GM23338 (cell line): ENCODE data around the gene PML. TPM values are rescaled to one million over a fixed set of nuclear protein-coding genes. Genes with fewer than 3 reads are reported as not detected.

Experiments
- ATAC-seq: fragments of 200-7000 bp; cut with Tn5 transposase; 3 replicates; pipeline ENCODE4 v1.9.1; 2020
- DNase-seq: peaks from one replicate; pipeline ENCODE4 v3.0.0-alpha.2; 2015; ENCODE audit warnings: low spot score
- H2AFZ ChIP-seq: fragments of 200-600 bp; sonication (generic); 2 replicates; pipeline ENCODE4 v1.8.0; 2016; ENCODE audit warnings: antibody characterized with exemption, mild to moderate bottlenecking, moderate library complexity
- H3F3A ChIP-seq: fragments of 200-600 bp; sonication (generic); replicated peaks from 2 replicates; pipeline ENCODE4 v1.8.0; 2017; ENCODE audit warnings: antibody characterized with exemption, mixed run types, low read depth
- H3K27ac ChIP-seq: fragments of 200-600 bp; sonication (generic); 2 replicates; pipeline ENCODE4 v1.6.1; 2016; ENCODE audit warnings: low read depth
- H3K27me3 ChIP-seq: fragments of 200-600 bp; sonication (generic); 2 replicates; pipeline ENCODE4 v1.8.0; 2016; ENCODE audit warnings: mild to moderate bottlenecking, mixed run types, moderate library complexity; ENCODE audit not compliant: insufficient read depth
- H3K36me3 ChIP-seq: fragments of 200-600 bp; sonication (generic); 2 replicates; pipeline ENCODE4 v1.8.0; 2016; ENCODE audit warnings: mild to moderate bottlenecking; ENCODE audit not compliant: insufficient read depth
- H3K4me1 ChIP-seq: fragments of 200-600 bp; sonication (generic); 2 replicates; pipeline ENCODE4 v1.8.0; 2016; ENCODE audit warnings: mild to moderate bottlenecking, moderate library complexity; ENCODE audit not compliant: insufficient read depth
- H3K4me2 ChIP-seq: fragments of 200-600 bp; sonication (generic); 2 replicates; pipeline ENCODE4 v1.7.1; 2017; ENCODE audit warnings: mixed run types
- H3K4me3 ChIP-seq: fragments of 200-600 bp; sonication (generic); 2 replicates; pipeline ENCODE4 v1.6.1; 2016; ENCODE audit warnings: mixed run types
- H3K79me2 ChIP-seq: fragments of 200-600 bp; sonication (generic); replicated peaks from 2 replicates; pipeline ENCODE4 v1.8.0; 2017; ENCODE audit warnings: mild to moderate bottlenecking; ENCODE audit not compliant: insufficient read depth
- H3K9me2 ChIP-seq: fragments of 200-600 bp; sonication (generic); 2 replicates; pipeline ENCODE4 v1.8.0; 2017; ENCODE audit not compliant: insufficient read depth
- H4K20me1 ChIP-seq: fragments of 200-600 bp; sonication (generic); replicated peaks from 2 replicates; pipeline ENCODE4 v1.8.0; 2017; ENCODE audit warnings: mild to moderate bottlenecking; ENCODE audit not compliant: insufficient read depth
- H3K27ac Mint-ChIP-seq: 2 replicates; pipeline ENCODE4 v1.8.0; 2020; ENCODE audit warnings: inconsistent platforms, mild to moderate bottlenecking, moderate library complexity, mixed read lengths
- H3K27me3 Mint-ChIP-seq: 3 replicates; pipeline ENCODE4 v1.8.0; 2022; ENCODE audit warnings: low read depth, mild to moderate bottlenecking, moderate library complexity, mixed read lengths, inconsistent platforms; ENCODE audit not compliant: insufficient read depth, poor library complexity
- H3K36me3 Mint-ChIP-seq: 3 replicates; pipeline ENCODE4 v1.8.0; 2021; ENCODE audit warnings: low read depth, mild to moderate bottlenecking, inconsistent platforms, moderate library complexity, mixed read lengths
- H3K4me1 Mint-ChIP-seq: 3 replicates; pipeline ENCODE4 v1.8.0; 2020; ENCODE audit warnings: mild to moderate bottlenecking, inconsistent platforms, mixed read lengths
- H3K4me3 Mint-ChIP-seq: 3 replicates; pipeline ENCODE4 v1.8.0; 2021; ENCODE audit warnings: moderate library complexity, mild to moderate bottlenecking, inconsistent platforms, mixed read lengths
- H3K9me3 Mint-ChIP-seq: 3 replicates; pipeline ENCODE4 v1.8.0; 2020; ENCODE audit warnings: moderate library complexity, mild to moderate bottlenecking, inconsistent platforms, mixed read lengths
- CREB1 ChIP-seq: fragments of 250-450 bp; sonication (Bioruptor Pico); IDR thresholded peaks from 2 replicates; pipeline ENCODE4 v1.5.0; 2020; ENCODE audit warnings: low read depth, mild to moderate bottlenecking, moderate library complexity
- CTCF ChIP-seq, 2 experiments: fragments of 200-600 bp in 1 of 2; sonication (generic) in 1 of 2; conservative IDR thresholded peaks; 2 replicates each; pipeline versions ENCODE4 v1.5.1 to v1.6.1; 2016 to 2017; ENCODE audit warnings: antibody characterized with exemption in 2 of 2, low read depth in 2 of 2, mild to moderate bottlenecking in 2 of 2, moderate library complexity in 1 of 2
- EZH2 ChIP-seq: fragments of 200-600 bp; sonication (generic); IDR thresholded peaks from one replicate; pipeline ENCODE4 v1.8.0; 2017; ENCODE audit warnings: antibody characterized with exemption, mild to moderate bottlenecking, low read depth; ENCODE audit not compliant: unreplicated experiment
- EZH2phosphoT487 ChIP-seq: fragments of 200-600 bp; sonication (generic); IDR thresholded peaks from one replicate; pipeline ENCODE4 v1.8.1; 2018; ENCODE audit warnings: antibody characterized with exemption; ENCODE audit not compliant: unreplicated experiment
- JUNB ChIP-seq: IDR thresholded peaks from one replicate; pipeline ENCODE4 v1.6.1; 2016; ENCODE audit warnings: antibody characterized with exemption; ENCODE audit not compliant: unreplicated experiment
- NANOG ChIP-seq: IDR thresholded peaks from 2 replicates; pipeline ENCODE4 v1.6.1; 2016; ENCODE audit warnings: antibody characterized with exemption, borderline replicate concordance
- STAT1 ChIP-seq: IDR thresholded peaks from one replicate; pipeline ENCODE4 v1.6.1; 2016; ENCODE audit warnings: antibody characterized with exemption; ENCODE audit not compliant: unreplicated experiment
- ZNF114 ChIP-seq: fragments of 250-450 bp; sonication (Bioruptor Pico); IDR thresholded peaks from 2 replicates; pipeline ENCODE4 v1.5.0; 2020; ENCODE audit warnings: mild to moderate bottlenecking, moderate library complexity
- polyA plus RNA-seq: library from polyadenylated mRNA; unstranded; fragments of >200 nt; fragmentation: Nextera tagmentation; extraction: Ambion mirVana; gene quantifications from 2 replicates; pipeline ENCODE4 v1.2.1, GENCODE V29; 2016
- total RNA-seq: library from RNA; depleted of rRNA; stranded (reverse); fragments of >200 nt; shearing (Covaris generic); gene quantifications from 2 replicates; pipeline ENCODE4 v1.2.3, GENCODE V29; 2014
- TF ChIP-seq, protein P1 (sequence below): IDR thresholded peaks from 2 replicates; pipeline ENCODE4 v1.6.1; 2016; ENCODE audit warnings: antibody characterized with exemption
- TF ChIP-seq, protein P2 (sequence below): IDR thresholded peaks from one replicate; pipeline ENCODE4 v1.6.1; 2018; ENCODE audit warnings: antibody characterized with exemption; ENCODE audit not compliant: unreplicated experiment

The PML gene
- total and polyA plus RNA-seq, 2 experiments from 2014 or later = 19.0 to 73.1 TPM

DNA sequence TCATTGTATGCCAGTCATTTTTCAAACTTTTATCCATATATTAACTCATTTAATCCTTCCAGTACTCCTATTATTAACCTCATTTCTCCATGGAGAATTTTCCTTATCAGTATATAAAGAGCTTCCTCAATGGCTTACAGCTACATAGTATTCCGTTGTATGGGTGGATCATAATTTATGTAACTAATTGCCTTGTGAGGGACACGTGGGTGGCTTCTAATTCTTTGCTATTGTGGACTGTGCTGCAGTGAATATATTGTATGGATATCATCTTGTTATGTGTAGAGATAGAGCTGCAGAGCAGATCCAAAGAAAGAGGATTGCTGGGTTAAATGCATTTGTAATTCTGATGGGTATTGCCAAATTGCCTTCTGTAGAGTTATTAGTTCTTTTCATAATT lies 25.2 kb downstream of the PML start (continued):
- TF ChIP-seq CTCF (conservative IDR thresholded peaks at IDR 0.05; ENCODE audit: low read depth in 2 of 2) (no peak), EZH2phosphoT487 (no peak), EZH2 (no peak), ZNF114 (CRISPR knock-in tag) (no peak), CREB1 (no peak), NANOG (no peak), STAT1 (no peak)
- TF ChIP-seq, protein P1, sequence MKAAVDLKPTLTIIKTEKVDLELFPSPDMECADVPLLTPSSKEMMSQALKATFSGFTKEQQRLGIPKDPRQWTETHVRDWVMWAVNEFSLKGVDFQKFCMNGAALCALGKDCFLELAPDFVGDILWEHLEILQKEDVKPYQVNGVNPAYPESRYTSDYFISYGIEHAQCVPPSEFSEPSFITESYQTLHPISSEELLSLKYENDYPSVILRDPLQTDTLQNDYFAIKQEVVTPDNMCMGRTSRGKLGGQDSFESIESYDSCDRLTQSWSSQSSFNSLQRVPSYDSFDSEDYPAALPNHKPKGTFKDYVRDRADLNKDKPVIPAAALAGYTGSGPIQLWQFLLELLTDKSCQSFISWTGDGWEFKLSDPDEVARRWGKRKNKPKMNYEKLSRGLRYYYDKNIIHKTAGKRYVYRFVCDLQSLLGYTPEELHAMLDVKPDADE = no peak

DNA sequence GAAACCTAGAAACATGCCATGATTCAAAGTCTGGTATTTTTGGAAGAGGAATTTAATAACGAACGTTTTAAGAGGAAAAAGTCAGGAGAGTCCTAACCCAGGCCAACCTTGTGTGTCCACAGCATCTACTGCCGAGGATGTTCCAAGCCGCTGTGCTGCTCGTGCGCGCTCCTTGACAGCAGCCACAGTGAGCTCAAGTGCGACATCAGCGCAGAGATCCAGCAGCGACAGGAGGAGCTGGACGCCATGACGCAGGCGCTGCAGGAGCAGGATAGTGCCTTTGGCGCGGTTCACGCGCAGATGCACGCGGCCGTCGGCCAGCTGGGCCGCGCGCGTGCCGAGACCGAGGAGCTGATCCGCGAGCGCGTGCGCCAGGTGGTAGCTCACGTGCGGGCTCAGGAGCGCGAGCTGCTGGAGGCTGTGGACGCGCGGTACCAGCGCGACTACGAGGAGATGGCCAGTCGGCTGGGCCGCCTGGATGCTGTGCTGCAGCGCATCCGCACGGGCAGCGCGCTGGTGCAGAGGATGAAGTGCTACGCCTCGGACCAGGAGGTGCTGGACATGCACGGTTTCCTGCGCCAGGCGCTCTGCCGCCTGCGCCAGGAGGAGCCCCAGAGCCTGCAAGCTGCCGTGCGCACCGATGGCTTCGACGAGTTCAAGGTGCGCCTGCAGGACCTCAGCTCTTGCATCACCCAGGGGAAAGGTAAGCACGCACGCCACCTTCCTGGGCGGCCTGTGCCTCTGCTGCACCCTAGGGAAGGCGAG lies 28.4 kb downstream of the PML start:
- DNase-seq (no peak), ATAC-seq (no peak)
- 0 out of 2 replicates have a peak, but pooled peaks cover 5% of the 10 kb centered on the region for H4K20me1 ChIP-seq
- H3K9me3 Mint-ChIP-seq = no peaks in the 10 kb centered on the region
- H3K36me3 ChIP-seq = no peaks in the 10 kb centered on the region; the same call in 1 of the 2 replicates
- H3K4me1 ChIP-seq = no peaks in the 10 kb centered on the region
- no peaks in the 10 kb centered on the region for H3K27me3 ChIP-seq
- H3K27ac Mint-ChIP-seq = no peak overlapping the region
- H3K4me2 ChIP-seq = no peak overlapping the region
- H3K27ac ChIP-seq = no peak overlapping the region
- H3K4me1 Mint-ChIP-seq = no peaks in the 10 kb centered on the region; the same call in 2 of the 3 replicates
- no peaks in the 10 kb centered on the region for H3F3A ChIP-seq
- peaks cover 1% of the 10 kb centered on the region for H3K27me3 Mint-ChIP-seq
- H2AFZ ChIP-seq = no peak overlapping the region
- H3K4me3 ChIP-seq = no peak overlapping the region
- no peak overlapping the region for H3K4me3 Mint-ChIP-seq
- H3K9me2 ChIP-seq = no peaks in the 10 kb centered on the region
- H3K79me2 ChIP-seq = no peaks in the 10 kb centered on the region; the same call in 1 of the 2 replicates
- H3K36me3 Mint-ChIP-seq = peaks cover 22% of the 10 kb centered on the region
- TF ChIP-seq EZH2phosphoT487 = no peak
- TF ChIP-seq CTCF (conservative IDR thresholded peaks at IDR 0.05; ENCODE audit: low read depth in 2 of 2) = no peak
- no peak for TF ChIP-seq JUNB
- TF ChIP-seq EZH2 = no peak
- TF ChIP-seq CREB1 = no peak
- TF ChIP-seq, protein P1 = no peak
- TF ChIP-seq, protein P2, sequence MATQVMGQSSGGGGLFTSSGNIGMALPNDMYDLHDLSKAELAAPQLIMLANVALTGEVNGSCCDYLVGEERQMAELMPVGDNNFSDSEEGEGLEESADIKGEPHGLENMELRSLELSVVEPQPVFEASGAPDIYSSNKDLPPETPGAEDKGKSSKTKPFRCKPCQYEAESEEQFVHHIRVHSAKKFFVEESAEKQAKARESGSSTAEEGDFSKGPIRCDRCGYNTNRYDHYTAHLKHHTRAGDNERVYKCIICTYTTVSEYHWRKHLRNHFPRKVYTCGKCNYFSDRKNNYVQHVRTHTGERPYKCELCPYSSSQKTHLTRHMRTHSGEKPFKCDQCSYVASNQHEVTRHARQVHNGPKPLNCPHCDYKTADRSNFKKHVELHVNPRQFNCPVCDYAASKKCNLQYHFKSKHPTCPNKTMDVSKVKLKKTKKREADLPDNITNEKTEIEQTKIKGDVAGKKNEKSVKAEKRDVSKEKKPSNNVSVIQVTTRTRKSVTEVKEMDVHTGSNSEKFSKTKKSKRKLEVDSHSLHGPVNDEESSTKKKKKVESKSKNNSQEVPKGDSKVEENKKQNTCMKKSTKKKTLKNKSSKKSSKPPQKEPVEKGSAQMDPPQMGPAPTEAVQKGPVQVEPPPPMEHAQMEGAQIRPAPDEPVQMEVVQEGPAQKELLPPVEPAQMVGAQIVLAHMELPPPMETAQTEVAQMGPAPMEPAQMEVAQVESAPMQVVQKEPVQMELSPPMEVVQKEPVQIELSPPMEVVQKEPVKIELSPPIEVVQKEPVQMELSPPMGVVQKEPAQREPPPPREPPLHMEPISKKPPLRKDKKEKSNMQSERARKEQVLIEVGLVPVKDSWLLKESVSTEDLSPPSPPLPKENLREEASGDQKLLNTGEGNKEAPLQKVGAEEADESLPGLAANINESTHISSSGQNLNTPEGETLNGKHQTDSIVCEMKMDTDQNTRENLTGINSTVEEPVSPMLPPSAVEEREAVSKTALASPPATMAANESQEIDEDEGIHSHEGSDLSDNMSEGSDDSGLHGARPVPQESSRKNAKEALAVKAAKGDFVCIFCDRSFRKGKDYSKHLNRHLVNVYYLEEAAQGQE = no peak
- TF ChIP-seq STAT1 = no peak
- TF ChIP-seq NANOG = no peak
- no peak for TF ChIP-seq ZNF114 (CRISPR knock-in tag)
